ENCODE data around the gene ATG2A.

The ATG2A gene

GRCh38 chr11:64858467-64859263, 58.3 kb downstream of the ATG2A start:
- Mint-ChIP-seq H3K9me3 (no peaks in the 10 kb centered on the region), H3K27me3 (no peaks in the 10 kb centered on the region), H3K4me1 (peaks cover 65% of the 10 kb centered on the region), H3K27ac (peak overlapping the region; percentile 95), H3K36me3 (peaks cover 11% of the 10 kb centered on the region), H3K4me3 (peak overlapping the region; percentile 78)
- ATAC-seq (ENCODE audit: low read depth) (peak; percentile 48), DNase-seq (ENCODE audit: low spot score in 2 of 2) (no peak)

GRCh38 chr11:64857485-64857884, 59.5 kb downstream of the ATG2A start:
- H3K4me3 Mint-ChIP-seq: no peak overlapping the region
- ATAC-seq (ENCODE audit: low read depth) (no peak), DNase-seq (ENCODE audit: low spot score in 2 of 2) (no peak)
- H3K27me3 Mint-ChIP-seq: no peaks in the 10 kb centered on the region
- peaks cover 14% of the 10 kb centered on the region for H3K36me3 Mint-ChIP-seq
- peaks cover 67% of the 10 kb centered on the region for H3K4me1 Mint-ChIP-seq
- H3K9me3 Mint-ChIP-seq: no peaks in the 10 kb centered on the region
- H3K27ac Mint-ChIP-seq: no peak overlapping the region

DNA sequence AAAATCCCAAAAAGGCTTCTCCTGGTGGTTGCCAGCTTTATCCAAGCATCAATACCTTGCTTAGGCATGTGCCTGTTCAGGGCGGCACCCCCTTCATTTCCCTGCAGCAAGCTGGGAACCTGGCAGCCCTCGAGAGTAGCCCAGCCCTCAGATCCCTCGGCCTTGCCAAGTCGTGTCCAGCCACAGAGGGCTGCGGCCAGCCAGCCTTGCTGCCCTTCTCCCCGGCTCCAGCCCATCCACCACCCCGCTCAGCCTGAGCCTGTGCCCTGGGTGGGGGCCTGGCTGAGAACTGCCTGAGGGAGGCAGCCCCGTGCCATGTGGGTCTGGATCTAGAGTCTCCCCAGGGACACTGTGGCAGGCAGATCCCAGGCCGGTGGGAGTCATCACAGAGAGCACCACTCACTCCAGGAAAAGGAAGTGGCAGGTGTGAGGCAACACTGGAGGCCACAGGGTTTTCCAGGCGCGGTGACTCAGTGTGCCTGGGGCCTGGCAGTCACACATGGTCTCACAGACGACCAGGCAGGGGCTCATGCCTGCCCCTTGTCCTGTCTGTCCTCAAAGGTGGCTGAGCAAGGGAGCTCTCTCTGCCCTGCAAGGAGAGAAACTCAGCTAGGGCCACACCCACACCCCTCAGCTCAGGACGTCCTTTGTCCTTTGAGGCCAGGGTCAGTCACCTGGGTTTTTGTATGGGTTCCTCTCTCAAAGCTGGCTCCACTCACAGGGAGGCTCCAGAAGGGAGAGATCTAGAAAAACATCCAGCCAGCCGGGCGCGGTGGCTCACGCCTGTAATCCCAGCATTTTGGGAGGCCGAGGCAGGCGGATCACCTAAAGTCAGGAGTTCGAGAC, 60.4 kb downstream of the ATG2A start:
- H3K9me3 Mint-ChIP-seq: no peaks in the 10 kb centered on the region
- H3K4me1 Mint-ChIP-seq: peaks cover 70% of the 10 kb centered on the region
- no peaks in the 10 kb centered on the region for H3K27me3 Mint-ChIP-seq
- peak overlapping the region; percentile 89 for H3K27ac Mint-ChIP-seq
- H3K36me3 Mint-ChIP-seq: peaks cover 14% of the 10 kb centered on the region
- H3K4me3 Mint-ChIP-seq: peak overlapping the region; percentile 27
- no peak for ATAC-seq (ENCODE audit: low read depth)
- DNase-seq (ENCODE audit: low spot score in 2 of 2): no peak

DNA sequence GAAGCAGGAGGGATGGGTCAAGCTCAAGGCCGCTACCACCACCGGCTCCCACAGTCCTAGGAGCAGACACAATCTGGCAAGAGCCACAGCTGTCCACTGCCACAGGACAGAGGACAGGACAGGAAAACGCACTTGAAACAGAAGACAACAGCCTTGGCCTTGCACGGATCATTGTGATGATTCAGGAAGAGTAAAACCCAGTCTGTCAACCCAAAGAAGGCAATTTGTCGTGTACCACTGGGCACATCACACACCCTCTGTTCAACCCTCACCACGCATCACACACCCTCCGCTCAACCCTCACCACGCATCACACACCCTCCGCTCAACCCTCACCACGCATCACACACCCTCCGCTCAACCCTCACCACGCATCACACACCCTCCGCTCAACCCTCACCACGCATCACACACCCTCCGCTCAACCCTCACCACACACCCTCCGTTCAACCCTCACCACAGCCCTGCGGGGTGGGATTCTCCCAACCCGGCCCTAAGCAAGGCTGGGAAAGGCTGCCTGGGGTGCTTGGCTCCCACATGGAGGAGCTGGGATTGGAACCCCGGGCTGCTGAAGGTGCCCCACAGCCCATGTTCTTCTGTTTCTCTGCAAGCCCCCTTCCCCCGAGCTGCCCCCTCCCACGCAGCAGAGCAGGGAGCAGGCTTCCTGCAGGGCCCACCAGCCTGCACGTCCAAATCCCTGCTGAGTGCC, 61.3 kb downstream of the ATG2A start:
- Mint-ChIP-seq H3K4me3 (peak overlapping the region; percentile 63), H3K27ac (peak overlapping the region; percentile 89), H3K4me1 (peaks cover 73% of the 10 kb centered on the region), H3K27me3 (no peaks in the 10 kb centered on the region), H3K9me3 (no peaks in the 10 kb centered on the region), H3K36me3 (peaks cover 14% of the 10 kb centered on the region)
- ATAC-seq (ENCODE audit: low read depth) (no peak), DNase-seq (ENCODE audit: low spot score in 2 of 2) (no peak)

DNA sequence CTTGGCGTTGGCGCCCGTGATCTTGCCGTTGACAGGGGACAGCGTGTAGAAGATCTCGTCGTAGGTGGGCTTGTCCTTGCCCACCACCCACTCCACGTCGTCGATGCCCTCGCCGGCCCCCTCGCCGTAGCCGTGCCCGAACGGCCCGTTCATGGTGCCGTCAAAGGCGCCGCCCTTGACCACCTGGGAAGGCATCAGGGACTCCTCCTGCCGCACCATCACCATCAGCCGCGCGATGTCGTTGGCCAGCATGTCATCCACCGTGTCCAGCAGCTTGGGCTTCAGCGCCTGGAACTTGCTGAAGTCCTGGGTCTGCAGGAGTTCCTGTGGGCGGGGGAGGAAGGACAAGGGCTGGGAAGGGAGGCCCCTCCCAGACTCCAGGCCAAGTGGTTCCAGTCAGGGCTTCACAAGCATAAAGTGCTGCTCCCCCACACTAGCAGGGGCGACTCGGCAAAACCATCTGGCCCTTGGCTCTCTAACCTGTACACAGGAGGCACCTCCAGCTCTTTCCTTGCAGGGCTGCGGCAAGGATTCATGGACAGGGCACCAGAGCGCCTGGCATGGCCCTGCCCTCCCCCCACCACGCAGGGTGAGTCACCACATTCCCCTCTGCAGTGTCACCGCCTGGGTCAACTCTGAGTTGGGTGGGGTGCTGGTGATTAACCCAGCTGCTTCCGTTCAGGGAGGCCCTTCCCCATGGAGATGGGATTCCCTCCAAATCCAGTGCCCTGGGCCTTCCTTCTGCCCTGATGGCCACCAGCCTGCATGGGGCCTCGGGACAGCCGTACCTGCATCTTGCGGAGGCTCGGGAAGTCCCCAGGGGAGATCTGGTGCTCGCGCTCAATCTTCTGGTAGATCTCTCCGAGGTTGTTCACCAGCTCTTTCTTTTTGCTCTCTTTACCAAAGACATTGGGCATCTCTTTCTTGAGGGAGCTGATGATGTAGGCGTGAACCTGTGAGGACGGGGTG, 62.2 kb downstream of the ATG2A start:
- Mint-ChIP-seq H3K27me3 (no peaks in the 10 kb centered on the region), H3K36me3 (peaks cover 12% of the 10 kb centered on the region), H3K27ac (peak overlapping the region; percentile 97), H3K9me3 (no peaks in the 10 kb centered on the region), H3K4me1 (peaks cover 67% of the 10 kb centered on the region), H3K4me3 (peak overlapping the region; percentile 63)
- no peak for DNase-seq (ENCODE audit: low spot score in 2 of 2)
- no peak for ATAC-seq (ENCODE audit: low read depth)

DNA sequence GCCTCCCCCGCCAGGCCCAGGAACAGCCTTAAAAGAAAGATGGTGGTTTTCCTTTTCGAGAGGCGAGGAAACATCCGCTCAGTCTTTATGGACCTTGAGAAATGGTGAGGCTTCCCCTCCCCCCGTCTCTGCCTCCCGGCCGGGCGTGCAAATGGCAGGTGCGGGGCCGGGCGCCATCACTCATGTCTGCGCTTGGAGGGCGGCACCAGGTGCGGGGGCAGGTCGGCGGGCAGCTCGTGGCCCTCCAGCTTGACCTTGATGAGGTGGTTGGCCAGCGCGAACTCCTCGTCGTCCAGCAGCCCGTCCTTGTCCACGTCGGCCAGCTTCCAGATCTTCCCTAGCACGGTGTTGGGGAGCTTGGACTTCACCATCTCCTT, 62.9 kb downstream of the ATG2A start:
- peak overlapping the region; percentile 49 for H3K4me3 Mint-ChIP-seq
- no peaks in the 10 kb centered on the region for H3K9me3 Mint-ChIP-seq
- no peak for DNase-seq (ENCODE audit: low spot score in 2 of 2)
- H3K27ac Mint-ChIP-seq: peak overlapping the region; percentile 97
- ATAC-seq (ENCODE audit: low read depth): no peak
- peaks cover 12% of the 10 kb centered on the region for H3K36me3 Mint-ChIP-seq
- no peaks in the 10 kb centered on the region for H3K27me3 Mint-ChIP-seq
- H3K4me1 Mint-ChIP-seq: peaks cover 64% of the 10 kb centered on the region

DNA sequence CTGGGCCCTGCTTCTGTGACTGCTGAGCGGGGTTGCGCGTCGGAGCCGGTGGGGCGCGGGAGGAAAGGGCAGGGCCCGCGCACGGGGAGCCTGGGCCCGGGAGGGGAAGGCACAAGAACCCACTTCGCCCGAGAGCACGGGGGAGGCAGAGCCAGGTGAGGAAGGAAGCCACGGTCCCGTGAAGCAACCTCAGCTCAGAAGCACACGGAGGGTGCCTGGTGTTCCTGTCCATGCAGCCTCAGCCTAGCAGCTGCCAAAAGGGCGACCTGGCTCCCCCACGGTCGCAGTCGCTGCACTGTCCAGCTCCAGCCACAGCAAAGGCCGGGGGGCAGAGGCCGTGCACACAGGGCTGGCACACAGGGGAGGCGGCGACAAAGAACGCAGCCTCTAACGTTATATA, 63.3 kb downstream of the ATG2A start:
- ATAC-seq (ENCODE audit: low read depth) (peak; percentile 3), DNase-seq (ENCODE audit: low spot score in 2 of 2) (no peak)
- Mint-ChIP-seq H3K27me3 (no peaks in the 10 kb centered on the region), H3K27ac (peak overlapping the region; percentile 97), H3K9me3 (no peaks in the 10 kb centered on the region), H3K36me3 (peaks cover 12% of the 10 kb centered on the region), H3K4me3 (peak overlapping the region; percentile 65), H3K4me1 (peaks cover 63% of the 10 kb centered on the region)

DNA sequence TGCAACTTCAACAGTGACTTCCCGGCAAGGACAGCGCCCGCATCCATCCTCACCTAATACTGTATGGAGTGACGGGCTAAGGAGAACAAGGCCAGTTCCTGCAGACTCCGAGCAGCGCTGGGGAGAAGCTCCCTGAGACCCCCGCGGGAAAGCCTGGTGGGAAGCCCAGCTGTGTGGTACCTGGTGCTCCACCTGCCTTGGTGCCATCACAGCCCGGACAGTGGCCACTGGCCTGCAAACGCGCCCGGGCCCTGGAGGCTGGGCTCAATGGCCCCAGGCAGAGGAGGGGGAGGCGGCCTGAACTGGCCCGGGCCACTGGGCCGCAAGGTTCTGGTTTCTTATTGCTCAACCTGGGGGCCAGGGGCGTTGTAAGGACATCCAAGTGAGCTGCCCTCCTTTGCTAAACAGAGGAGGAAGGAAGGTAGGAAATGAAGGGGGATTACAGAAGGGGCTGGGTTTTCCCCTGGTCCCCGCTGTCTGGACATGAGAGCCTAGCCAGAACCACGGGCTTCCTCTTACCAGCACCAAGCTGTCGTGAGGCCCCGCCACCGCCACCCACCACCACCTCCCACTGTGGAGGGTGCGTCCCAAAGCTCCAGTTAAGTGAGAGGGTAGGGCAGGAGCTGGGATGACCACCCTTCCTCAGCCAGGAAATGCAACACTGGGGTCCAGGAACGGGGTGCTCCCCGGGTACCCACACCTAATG, 64.1 kb downstream of the ATG2A start:
- Mint-ChIP-seq H3K9me3 (no peaks in the 10 kb centered on the region), H3K36me3 (peaks cover 12% of the 10 kb centered on the region), H3K4me1 (peaks cover 67% of the 10 kb centered on the region), H3K4me3 (peak overlapping the region; percentile 65), H3K27ac (peak overlapping the region; percentile 97), H3K27me3 (no peaks in the 10 kb centered on the region)
- DNase-seq (ENCODE audit: low spot score in 2 of 2): no peak
- peak; percentile 1 for ATAC-seq (ENCODE audit: low read depth)

DNA sequence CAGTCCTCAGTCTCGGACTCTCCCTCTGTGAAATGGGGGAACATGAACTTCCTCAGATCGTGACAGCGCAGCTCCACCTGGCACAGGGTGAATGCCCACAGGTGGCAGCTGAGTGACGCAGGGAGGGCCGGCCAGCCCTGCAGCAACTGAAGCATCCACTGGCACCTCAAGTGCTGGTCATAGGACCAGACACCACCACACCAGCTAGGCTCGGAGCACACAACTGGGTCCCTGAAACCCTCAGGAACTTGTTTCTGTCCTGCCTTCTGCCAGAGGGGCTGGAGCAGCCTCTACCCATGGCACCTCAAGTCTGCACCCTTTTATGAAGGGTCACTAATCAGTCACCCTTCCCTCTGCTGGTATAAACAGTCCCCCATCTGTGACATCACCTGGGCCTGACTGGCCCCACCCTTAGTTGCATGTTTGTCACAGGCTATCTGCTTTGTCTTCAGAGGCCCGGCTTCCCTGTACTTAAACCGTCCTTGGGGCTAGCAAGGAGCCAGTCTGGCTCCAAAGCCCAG, 65.1 kb downstream of the ATG2A start:
- DNase-seq (ENCODE audit: low spot score in 2 of 2) (peak; percentile 72 to 74), ATAC-seq (ENCODE audit: low read depth) (peak; percentile 61)

DNA sequence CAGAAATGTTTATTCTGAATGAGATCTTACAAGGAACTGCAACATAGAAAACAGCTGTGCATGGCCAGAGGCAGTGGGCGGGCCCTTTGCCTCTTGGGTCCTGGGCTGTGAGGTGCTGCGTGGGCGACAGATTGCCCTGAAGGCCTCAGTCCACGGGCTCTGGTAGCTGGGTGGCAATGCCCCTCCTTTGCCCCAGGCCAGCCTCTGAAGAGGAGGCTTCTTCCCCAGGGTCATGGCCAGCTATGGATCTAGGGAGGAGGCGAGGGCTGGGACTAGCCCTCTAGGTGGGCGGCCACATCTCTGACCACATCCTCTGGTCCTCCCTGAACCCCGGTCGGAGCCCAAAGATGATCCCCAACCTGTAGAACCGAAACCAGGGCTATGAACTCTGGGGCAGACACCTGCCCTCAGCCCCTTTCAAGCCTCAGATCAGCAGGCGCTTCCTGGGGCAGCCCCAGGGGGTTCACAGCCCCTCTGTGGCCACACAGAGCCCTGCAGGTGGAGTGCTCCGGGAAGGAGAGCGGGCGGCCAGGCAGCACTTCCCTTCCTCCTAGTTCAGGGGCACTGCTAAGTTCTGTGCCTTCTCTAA, 65.9 kb downstream of the ATG2A start:
- DNase-seq (ENCODE audit: low spot score in 2 of 2): peak; percentile 76 to 83
- Mint-ChIP-seq H3K4me3 (peak overlapping the region; percentile 65), H3K27ac (peak overlapping the region; percentile 97), H3K27me3 (no peaks in the 10 kb centered on the region), H3K36me3 (peaks cover 12% of the 10 kb centered on the region), H3K9me3 (no peaks in the 10 kb centered on the region), H3K4me1 (peaks cover 64% of the 10 kb centered on the region)
- ATAC-seq (ENCODE audit: low read depth): peak; percentile 65

More for the DNA sequence above, 65.1 kb downstream of the ATG2A start:
- no peaks in the 10 kb centered on the region for H3K9me3 Mint-ChIP-seq
- peaks cover 12% of the 10 kb centered on the region for H3K36me3 Mint-ChIP-seq
- peaks cover 71% of the 10 kb centered on the region for H3K4me1 Mint-ChIP-seq
- peak overlapping the region; percentile 97 for H3K27ac Mint-ChIP-seq
- no peaks in the 10 kb centered on the region for H3K27me3 Mint-ChIP-seq
- H3K4me3 Mint-ChIP-seq: peak overlapping the region; percentile 65

- H3K27ac Mint-ChIP-seq: peak overlapping the region; percentile 97
- peak overlapping the region; percentile 11 for H3K4me3 Mint-ChIP-seq
- no peak for DNase-seq (ENCODE audit: low spot score in 2 of 2)
- no peaks in the 10 kb centered on the region for H3K9me3 Mint-ChIP-seq
- no peak for ATAC-seq (ENCODE audit: low read depth)
- peaks cover 6% of the 10 kb centered on the region for H3K36me3 Mint-ChIP-seq
- no peaks in the 10 kb centered on the region for H3K27me3 Mint-ChIP-seq
- H3K4me1 Mint-ChIP-seq: peaks cover 56% of the 10 kb centered on the region
Measured at GRCh38 chr11:64849598-64850356, 67.2 kb downstream of the ATG2A start.
